ENCODE measurements around the gene ATF2. TPM values are rescaled to one million over a fixed set of nuclear protein-coding genes. Genes with fewer than 3 reads are reported as not detected.

ATF2 gene
- total and polyA plus RNA-seq, 2 of the 13 experiments (the other 11 are each of a cell fraction or from before 2014, with no cell fraction given) = 91.6 to 95.1 TPM

- no peak for TF ChIP-seq ZNF841 (CRISPR knock-in tag; IDR thresholded peaks at IDR 0.05; ENCODE audit: borderline replicate concordance)
- TF ChIP-seq ZNF503 (CRISPR knock-in tag; IDR thresholded peaks at IDR 0.05) = peak; percentile 89
- TF ChIP-seq IKZF1 (IDR thresholded peaks at IDR 0.05) = no peak
- TF ChIP-seq ZNF451 (CRISPR knock-in tag; IDR thresholded peaks at IDR 0.05) = no peak
- peak; percentile 85 for TF ChIP-seq ZFP91 (CRISPR knock-in tag; IDR thresholded peaks at IDR 0.05; ENCODE audit: borderline replicate concordance)
- peak; percentile 11; the same call in 1 of the 2 replicates for TF ChIP-seq ZNF121 (CRISPR knock-in tag; IDR thresholded peaks at IDR 0.05)
- TF ChIP-seq RORA (CRISPR knock-in tag; IDR thresholded peaks at IDR 0.05) = peak; percentile 82
- TF ChIP-seq NCOR1 (IDR thresholded peaks at IDR 0.05; ENCODE audit: borderline replicate concordance, low read length) = peak; percentile 88
- TF ChIP-seq NFYB (CRISPR knock-in tag; IDR thresholded peaks at IDR 0.05) = 0 out of 2 replicates have a peak, but pooled peaks have one; percentile 35
- TF ChIP-seq ZNF615 (CRISPR knock-in tag; IDR thresholded peaks at IDR 0.05; ENCODE audit: borderline replicate concordance) = no peak
- TF ChIP-seq BRD4 (CRISPR knock-in tag; IDR thresholded peaks at IDR 0.05) = no peak
- no peak for TF ChIP-seq ZNF597 (CRISPR knock-in tag; IDR thresholded peaks at IDR 0.05)
- TF ChIP-seq KLF12 (CRISPR knock-in tag; IDR thresholded peaks at IDR 0.05; ENCODE audit: borderline replicate concordance) = no peak
- peak; percentile 99 for TF ChIP-seq FOXP4 (CRISPR knock-in tag; IDR thresholded peaks at IDR 0.05)
- peak; percentile 89 for TF ChIP-seq MEIS2 (CRISPR knock-in tag; IDR thresholded peaks at IDR 0.05)
- TF ChIP-seq SSRP1 (CRISPR knock-in tag; IDR thresholded peaks at IDR 0.05) = peak; percentile 82
- peak; percentile 91; the same call in 1 of the 2 replicates for TF ChIP-seq SNAPC2 (CRISPR knock-in tag; IDR thresholded peaks at IDR 0.05)
- TF ChIP-seq ZNF580 (CRISPR knock-in tag; IDR thresholded peaks at IDR 0.05; ENCODE audit: borderline replicate concordance, low read depth) = peak; percentile 99; the same call in 1 of the 2 replicates
- peak; percentile 95 for TF ChIP-seq MED8 (CRISPR knock-in tag; IDR thresholded peaks at IDR 0.05; ENCODE audit: insufficient replicate concordance)
- TF ChIP-seq ZNF225 (CRISPR knock-in tag; IDR thresholded peaks at IDR 0.05) = 0 out of 2 replicates have a peak, but pooled peaks have one; percentile 35
- peak; percentile 92 for TF ChIP-seq WIZ (CRISPR knock-in tag; IDR thresholded peaks at IDR 0.05)
- peak; percentile 89 for TF ChIP-seq ARNTL (CRISPR knock-in tag; IDR thresholded peaks at IDR 0.05)
- TF ChIP-seq ZFYVE20 (CRISPR knock-in tag; IDR thresholded peaks at IDR 0.05; ENCODE audit: borderline replicate concordance, low read depth) = no peak
Measured at GRCh38 chr2:175062787-175063585, 105.0 kb downstream of the ATF2 start (continued).

Data from HepG2 (cell line).